Peyer's patch (tissue), 4 donors: ENCODE results near the gene MEGF10. TPM values are rescaled to one million over a fixed set of nuclear protein-coding genes. Genes with fewer than 3 reads are reported as not detected.

Source experiments
- DNase-seq, 3 donors: peaks; one replicate each; pipeline ENCODE4 v3.0.0-alpha.2; 2017 to 2019
- H3K27ac ChIP-seq, 4 donors: fragments of 200-600 bp; sonication (generic); one replicate each; pipeline ENCODE4 v1.5.1; 2016 to 2019
- H3K27me3 ChIP-seq, 2 donors: fragments of 200-600 bp; sonication (generic); one replicate each; pipeline ENCODE4 v1.5.1; 2019
- H3K36me3 ChIP-seq, 3 donors: fragments of 200-600 bp; sonication (generic); one replicate each; pipeline ENCODE4 v1.5.1; 2016 to 2019
- H3K4me1 ChIP-seq, 4 donors: fragments of 200-600 bp; sonication (generic); one replicate each; pipeline ENCODE4 v1.5.1; 2016 to 2019
- H3K4me3 ChIP-seq, 4 donors: fragments of 200-600 bp; sonication (generic); 1 replicate in 3 of 4; 2 replicates in 1 of 4; pipeline ENCODE4 v1.5.1; 2016 to 2019; ENCODE audit warnings: mild to moderate bottlenecking in 1 of 4
- H3K9me3 ChIP-seq, 4 donors: fragments of 200-600 bp; sonication (generic); one replicate each; pipeline ENCODE4 v1.5.1; 2016 to 2019; ENCODE audit warnings: mild to moderate bottlenecking in 1 of 4
- CTCF ChIP-seq, 6 experiments: fragments of 450-650 bp in 4 of 6; fragments of 200-600 bp in 2 of 6; sonication (generic) in 1 of 6; IDR thresholded peaks; one replicate each; pipeline ENCODE4 v1.5.1; 2017 to 2019; ENCODE audit warnings: antibody characterized with exemption in 6 of 6, mild to moderate bottlenecking in 3 of 6, moderate library complexity in 1 of 6
- POLR2A ChIP-seq, 2 donors: fragments of 450-650 bp; IDR thresholded peaks; one replicate each; pipeline ENCODE4 v1.5.1; 2017; ENCODE audit warnings: antibody characterized with exemption in 2 of 2, mild to moderate bottlenecking in 2 of 2, moderate library complexity in 2 of 2
- total RNA-seq, 4 donors: library from RNA; depleted of rRNA; stranded (reverse); fragments of >200 nt; gene quantifications; one replicate each; pipeline ENCODE4 v1.1.0, GENCODE V29; 2016

Gene MEGF10
- total RNA-seq, 4 donors from 2014 or later = 0.13 to 2.5 (median 0.19) TPM; not detected in 1

- Histone ChIP-seq H3K4me1 (no peaks in the 10 kb centered on the region), H3K36me3 (no peaks in the 10 kb centered on the region), H3K27ac (no peak overlapping the region), H3K27me3 (no peaks in the 10 kb centered on the region), H3K4me3 (no peak overlapping the region), H3K9me3 (no peaks in the 10 kb centered on the region)
- DNase-seq = no peak
- TF ChIP-seq POLR2A (IDR thresholded peaks at IDR 0.05) (no peak), CTCF (IDR thresholded peaks at IDR 0.05) (no peak)
Observed at GRCh38 chr5:127425037-127425436, 134.4 kb downstream of the MEGF10 start.

- no peak for DNase-seq
- H3K27me3 ChIP-seq = no peaks in the 10 kb centered on the region
- H3K4me1 ChIP-seq = no peaks in the 10 kb centered on the region
- H3K36me3 ChIP-seq = no peaks in the 10 kb centered on the region
- no peak overlapping the region for H3K27ac ChIP-seq
- H3K4me3 ChIP-seq = no peak overlapping the region
- TF ChIP-seq POLR2A (IDR thresholded peaks at IDR 0.05) = no peak
- TF ChIP-seq CTCF (IDR thresholded peaks at IDR 0.05) = no peak
- no peaks in the 10 kb centered on the region for H3K9me3 ChIP-seq
Observed at GRCh38 chr5:127425868-127426267, 135.3 kb downstream of the MEGF10 start.

- no peaks in the 10 kb centered on the region for H3K27me3 ChIP-seq
- no peaks in the 10 kb centered on the region for H3K36me3 ChIP-seq
- H3K4me1 ChIP-seq = no peaks in the 10 kb centered on the region
- H3K4me3 ChIP-seq = no peak overlapping the region
- no peak overlapping the region for H3K27ac ChIP-seq
- no peak for TF ChIP-seq CTCF (IDR thresholded peaks at IDR 0.05)
- TF ChIP-seq POLR2A (IDR thresholded peaks at IDR 0.05) = no peak
- no peaks in the 10 kb centered on the region for H3K9me3 ChIP-seq
- DNase-seq = no peak
Observed at GRCh38 chr5:127426661-127427060, 136.1 kb downstream of the MEGF10 start.

- Histone ChIP-seq H3K4me3 (no peak overlapping the region), H3K4me1 (no peaks in the 10 kb centered on the region), H3K27me3 (no peaks in the 10 kb centered on the region), H3K9me3 (no peaks in the 10 kb centered on the region), H3K36me3 (no peaks in the 10 kb centered on the region), H3K27ac (no peak overlapping the region)
- DNase-seq = no peak
- no peak for TF ChIP-seq CTCF (IDR thresholded peaks at IDR 0.05)
- no peak for TF ChIP-seq POLR2A (IDR thresholded peaks at IDR 0.05)
Observed at GRCh38 chr5:127428276-127428675, 137.7 kb downstream of the MEGF10 start.

GRCh38 chr5:127428748-127429147 lies 138.2 kb downstream of the MEGF10 start:
- Histone ChIP-seq H3K27me3 (no peaks in the 10 kb centered on the region), H3K9me3 (no peaks in the 10 kb centered on the region), H3K4me1 (no peaks in the 10 kb centered on the region), H3K36me3 (no peaks in the 10 kb centered on the region), H3K27ac (no peak overlapping the region), H3K4me3 (no peak overlapping the region)
- TF ChIP-seq POLR2A (IDR thresholded peaks at IDR 0.05) (no peak), CTCF (IDR thresholded peaks at IDR 0.05) (no peak)
- DNase-seq = no peak

- TF ChIP-seq POLR2A (IDR thresholded peaks at IDR 0.05) (no peak), CTCF (IDR thresholded peaks at IDR 0.05) (no peak)
- no peak for DNase-seq
- no peaks in the 10 kb centered on the region for H3K9me3 ChIP-seq
- H3K4me3 ChIP-seq = no peak overlapping the region
- H3K27me3 ChIP-seq = no peaks in the 10 kb centered on the region
- no peaks in the 10 kb centered on the region for H3K36me3 ChIP-seq
- no peak overlapping the region for H3K27ac ChIP-seq
- H3K4me1 ChIP-seq = no peaks in the 10 kb centered on the region
Observed at GRCh38 chr5:127429928-127430327, 139.3 kb downstream of the MEGF10 start.
